ENCODE measurements around the gene UST. TPM values are rescaled to one million over a fixed set of nuclear protein-coding genes. Genes with fewer than 3 reads are reported as not detected.

UST gene
- total RNA-seq (2022; extraction: Qiagen RNA extraction) = 2.3 to 3.3 TPM (median 2.6 TPM) in 5 replicates

GRCh38 chr6:148746363-148747144 is at the start of gene UST:
Gene UST, plus strand, starts transcription at chr6:148747030. Its CDS starts 401 bp downstream, at chr6:148747431.

Measured in A549 treated with CORT108297 at 1 μM for 4 hours (cell line).